GM19025 (cell line): Measurements from ENCODE around the gene COL27A1.

ENCODE experiments used
- ATAC-seq: cut with Tn5 transposase; IDR thresholded peaks from one replicate; pipeline ENCODE4 v1.9.1; 2021; ENCODE audit warnings: mild to moderate bottlenecking, low read depth, moderate library complexity; ENCODE audit not compliant: unreplicated experiment

COL27A1 gene

GRCh38 chr9:114258866-114259797, 103.8 kb downstream of the COL27A1 start:
- ATAC-seq, result no peak

DNA sequence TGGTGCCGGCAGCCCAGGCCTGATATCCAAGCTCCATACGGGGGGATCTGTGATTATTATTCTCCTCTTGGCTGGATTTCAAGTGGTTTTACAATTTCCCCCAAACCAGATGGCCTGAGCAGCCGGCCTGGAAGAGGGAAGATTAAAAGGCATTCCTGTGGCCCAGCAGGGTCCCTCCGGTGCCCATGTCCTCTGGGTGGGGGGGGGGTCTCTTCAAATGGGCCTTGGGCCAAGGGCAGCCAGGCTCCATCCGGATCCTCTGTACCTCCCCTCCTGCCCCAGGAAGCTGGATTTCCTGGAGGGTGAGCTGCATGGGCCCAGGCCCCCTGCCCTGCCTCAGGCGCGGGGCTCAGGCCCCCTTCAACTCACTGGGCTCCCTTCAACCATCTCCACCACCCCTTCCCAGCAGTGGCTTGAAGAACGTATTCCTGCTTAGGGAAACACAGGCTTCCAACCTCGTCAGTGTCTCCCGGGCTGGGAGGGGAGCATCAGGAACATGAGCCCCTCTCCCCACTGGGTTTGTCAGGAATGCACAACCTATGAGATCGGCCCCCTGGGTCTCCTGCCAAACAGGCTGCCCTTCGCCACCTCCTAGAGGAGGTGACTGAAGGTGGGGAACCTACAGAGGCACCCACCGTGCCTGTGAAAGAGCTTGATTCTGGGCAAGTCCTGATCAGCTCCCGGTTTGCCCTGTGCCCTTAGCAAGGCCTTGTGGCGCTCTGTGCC, 104.6 kb downstream of the COL27A1 start:
- ATAC-seq, result no peak

- ATAC-seq, result no peak
Measured at GRCh38 chr9:114261026-114261425, 105.7 kb downstream of the COL27A1 start.

- no peak for ATAC-seq
Measured at GRCh38 chr9:114261987-114262386, 106.7 kb downstream of the COL27A1 start.

GRCh38 chr9:114263853-114264510, 108.6 kb downstream of the COL27A1 start:
- ATAC-seq, result no peak

- no peak for ATAC-seq
Measured at GRCh38 chr9:114264806-114265550, 109.6 kb downstream of the COL27A1 start.

DNA sequence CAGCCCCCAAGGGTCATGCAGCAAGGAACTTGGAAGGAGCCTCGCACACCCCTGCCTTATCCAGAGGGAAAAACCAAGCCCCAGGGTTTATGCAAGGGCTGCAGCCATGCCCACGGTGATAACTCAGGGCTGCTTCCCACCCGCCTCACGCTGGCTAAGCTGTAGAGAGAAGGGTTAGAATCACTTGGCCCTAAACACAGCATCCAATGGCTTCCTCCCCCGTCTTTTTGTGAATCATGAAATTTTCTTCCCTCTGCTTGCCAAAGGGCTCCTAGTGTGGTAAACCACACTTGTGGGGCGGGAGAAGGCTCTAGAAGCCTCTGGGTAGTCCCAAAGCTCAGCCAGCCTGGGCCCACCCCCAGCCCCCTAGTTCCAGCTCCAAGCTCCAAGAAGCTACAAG, 111.6 kb downstream of the COL27A1 start:
- ATAC-seq, result no peak

GRCh38 chr9:114269023-114269422, 113.7 kb downstream of the COL27A1 start:
- ATAC-seq, result no peak

GRCh38 chr9:114270120-114270975, 115.0 kb downstream of the COL27A1 start:
- no peak for ATAC-seq

- no peak for ATAC-seq
Measured at GRCh38 chr9:114271556-114272510, 116.5 kb downstream of the COL27A1 start.

GRCh38 chr9:114272739-114273431, 117.5 kb downstream of the COL27A1 start:
- no peak for ATAC-seq

DNA sequence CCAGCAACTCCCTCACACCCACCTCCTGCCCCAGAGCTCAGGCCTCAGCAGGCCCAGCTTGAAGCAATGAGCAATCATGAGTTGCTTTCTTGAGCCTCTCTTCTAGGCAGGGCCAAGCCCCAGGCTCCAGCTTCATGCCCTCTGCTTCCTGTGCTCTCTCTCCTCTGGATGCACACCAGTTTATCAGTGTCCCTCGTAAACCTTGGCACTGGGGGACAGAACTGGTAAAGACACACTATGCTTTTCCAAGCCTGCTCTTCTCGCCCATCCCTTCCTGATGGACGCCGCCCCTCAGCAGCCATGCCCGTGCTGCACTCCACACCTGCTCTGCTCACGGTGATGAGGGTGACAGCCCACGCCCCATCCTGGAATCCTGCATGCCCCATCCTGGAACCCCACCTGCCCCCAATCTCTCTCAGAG, 118.1 kb downstream of the COL27A1 start:
- no peak for ATAC-seq

GRCh38 chr9:114274217-114274616, 118.9 kb downstream of the COL27A1 start:
- ATAC-seq, result no peak

DNA sequence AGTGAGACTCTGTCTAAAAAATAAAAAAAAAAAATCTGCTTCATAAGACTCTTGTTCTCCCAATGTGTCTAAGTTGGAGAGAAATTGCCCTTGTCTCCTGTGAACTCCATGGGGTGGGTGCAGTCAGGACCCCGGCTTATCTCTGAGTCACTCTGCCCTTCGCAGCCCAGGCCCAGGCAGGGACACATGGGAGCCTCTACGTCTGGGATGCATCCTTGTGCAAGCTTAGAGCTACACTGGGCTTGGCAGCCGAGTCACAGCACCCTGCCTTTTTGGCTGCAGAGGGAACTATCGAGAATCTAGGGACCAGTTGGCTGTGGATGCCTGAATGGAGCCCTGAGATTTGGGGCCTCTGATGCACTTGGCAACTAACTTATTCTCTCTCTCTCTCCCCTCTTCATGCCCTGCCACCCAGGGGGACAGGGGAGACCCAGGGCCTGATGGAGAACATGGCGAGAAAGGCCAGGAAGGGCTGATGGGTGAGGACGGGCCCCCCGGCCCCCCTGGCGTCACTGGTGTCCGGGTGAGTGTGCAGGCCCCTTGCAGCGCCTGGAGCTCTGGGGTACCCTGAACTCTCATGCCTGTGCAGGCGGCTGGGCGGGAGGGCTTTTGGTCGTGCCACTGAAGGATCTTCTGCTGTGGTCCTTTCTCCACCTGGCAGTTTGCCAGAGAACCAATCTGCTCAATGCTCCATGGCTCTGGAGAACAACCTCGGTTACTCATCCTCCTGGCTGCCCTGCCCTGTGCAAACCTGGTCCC, 120.1 kb downstream of the COL27A1 start:
- no peak for ATAC-seq

- ATAC-seq, result no peak
Measured at GRCh38 chr9:114276908-114277821, 121.8 kb downstream of the COL27A1 start.

DNA sequence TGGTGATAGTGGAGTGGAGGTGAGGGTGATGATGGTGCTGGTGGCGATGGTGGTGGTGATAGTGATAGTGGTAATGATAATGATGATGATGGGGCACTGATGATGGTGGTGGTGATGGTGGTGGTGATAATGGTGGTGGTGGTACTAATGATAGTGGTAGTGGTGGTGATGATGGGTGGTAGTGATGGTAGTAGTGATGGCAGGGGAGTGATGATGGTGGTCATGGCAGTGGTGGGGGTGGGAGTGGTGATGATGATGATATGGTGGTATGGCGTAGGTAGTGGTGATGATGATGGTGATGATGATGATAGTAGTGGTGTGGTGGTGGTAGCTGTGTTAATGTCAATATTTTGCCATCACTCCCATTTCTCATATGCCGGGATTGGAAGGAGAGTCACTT, 123.0 kb downstream of the COL27A1 start:
- ATAC-seq, result no peak
